HEK293 (cell line): ENCODE measurements around the gene RASSF8.

Experiments used
- GLI2 ChIP-seq: fragments of 450-650 bp; formaldehyde crosslinking; IDR thresholded peaks from 2 replicates; pipeline ENCODE4; 2017; ENCODE audit warnings: missing biosample characterization, missing genetic modification characterization, low read depth, borderline replicate concordance
- GLIS1 ChIP-seq: fragments of 450-650 bp; formaldehyde crosslinking; IDR thresholded peaks from 2 replicates; pipeline ENCODE4 v1.5.1; 2016; ENCODE audit warnings: missing biosample characterization, missing genetic modification characterization
- KLF10 ChIP-seq: fragments of 450-650 bp; IDR thresholded peaks from 2 replicates; pipeline ENCODE4 v1.5.1; 2018; ENCODE audit warnings: missing biosample characterization, mild to moderate bottlenecking, missing genetic modification characterization
- MZF1 ChIP-seq: fragments of 450-650 bp; formaldehyde crosslinking; IDR thresholded peaks from 2 replicates; pipeline ENCODE4 v1.5.1; 2017; ENCODE audit warnings: missing biosample characterization, missing genetic modification characterization, borderline replicate concordance
- OSR2 ChIP-seq: fragments of 450-650 bp; formaldehyde crosslinking; IDR thresholded peaks from 2 replicates; pipeline ENCODE4 v1.5.1; 2016; ENCODE audit warnings: missing biosample characterization, missing genetic modification characterization
- YY1 ChIP-seq: fragments of 450-650 bp; formaldehyde crosslinking; IDR thresholded peaks from 2 replicates; pipeline ENCODE4 v1.5.1; 2018; ENCODE audit warnings: missing biosample characterization, missing genetic modification characterization
- ZEB2 ChIP-seq: fragments of 450-650 bp; formaldehyde crosslinking; IDR thresholded peaks from 2 replicates; pipeline ENCODE4 v1.5.1; 2016; ENCODE audit warnings: missing biosample characterization, missing genetic modification characterization
- ZIC2 ChIP-seq: fragments of 450-650 bp; formaldehyde crosslinking; IDR thresholded peaks from 2 replicates; pipeline ENCODE4 v1.5.1; 2016; ENCODE audit warnings: missing biosample characterization, missing genetic modification characterization
- ZNF146 ChIP-seq: fragments of 450-650 bp; formaldehyde crosslinking; IDR thresholded peaks from 2 replicates; pipeline ENCODE4 v1.5.1; 2016; ENCODE audit warnings: missing biosample characterization, missing genetic modification characterization
- ZNF23 ChIP-seq: fragments of 450-650 bp; formaldehyde crosslinking; IDR thresholded peaks from 2 replicates; pipeline ENCODE4 v1.5.1; 2016; ENCODE audit warnings: missing biosample characterization, missing genetic modification characterization, borderline replicate concordance
- ZNF24 ChIP-seq: fragments of 450-650 bp; formaldehyde crosslinking; IDR thresholded peaks from 2 replicates; pipeline ENCODE4 v1.5.1; 2016; ENCODE audit warnings: missing biosample characterization, missing genetic modification characterization
- ZNF341 ChIP-seq: fragments of 450-650 bp; formaldehyde crosslinking; IDR thresholded peaks from 2 replicates; pipeline ENCODE4; 2016; ENCODE audit warnings: low read depth, missing biosample characterization, missing genetic modification characterization
- ZNF354C ChIP-seq: fragments of 450-650 bp; formaldehyde crosslinking; IDR thresholded peaks from 2 replicates; pipeline ENCODE4 v1.5.1; 2016; ENCODE audit warnings: missing biosample characterization, missing genetic modification characterization, low read depth, borderline replicate concordance
- ZNF571 ChIP-seq: fragments of 450-650 bp; formaldehyde crosslinking; IDR thresholded peaks from 2 replicates; pipeline ENCODE4 v1.5.0; 2017; ENCODE audit warnings: missing biosample characterization, missing genetic modification characterization
- ZNF629 ChIP-seq: fragments of 450-650 bp; formaldehyde crosslinking; IDR thresholded peaks from 2 replicates; pipeline ENCODE4 v1.5.1; 2017; ENCODE audit warnings: missing biosample characterization, missing genetic modification characterization
- TF ChIP-seq, protein P1 (sequence below): fragments of 450-650 bp; formaldehyde crosslinking; IDR thresholded peaks from 2 replicates; pipeline ENCODE4 v1.5.1; 2017; ENCODE audit warnings: missing biosample characterization, missing genetic modification characterization
- TF ChIP-seq, protein P2 (sequence below): fragments of 450-650 bp; formaldehyde crosslinking; IDR thresholded peaks from 2 replicates; pipeline ENCODE4 v1.5.1; 2016; ENCODE audit warnings: missing biosample characterization, missing genetic modification characterization
- TF ChIP-seq, protein P3 (sequence below): fragments of 450-650 bp; formaldehyde crosslinking; IDR thresholded peaks from 2 replicates; pipeline ENCODE4 v1.5.1; 2016; ENCODE audit warnings: missing biosample characterization, missing genetic modification characterization
- TF ChIP-seq, protein P4 (sequence below): fragments of 450-650 bp; IDR thresholded peaks from 2 replicates; pipeline ENCODE4 v1.5.1; 2018; ENCODE audit warnings: missing biosample characterization, mild to moderate bottlenecking, missing genetic modification characterization
- TF ChIP-seq, protein P5 (sequence below): fragments of 450-650 bp; formaldehyde crosslinking; IDR thresholded peaks from 2 replicates; pipeline ENCODE4 v1.5.1; 2016; ENCODE audit warnings: missing biosample characterization, missing genetic modification characterization
- TF ChIP-seq, protein P6 (sequence below): fragments of 450-650 bp; formaldehyde crosslinking; optimal IDR thresholded peaks from 2 replicates; pipeline ENCODE3; 2016; ENCODE audit warnings: missing biosample characterization, mild to moderate bottlenecking, missing genetic modification characterization
- TF ChIP-seq, protein P7 (sequence below): fragments of 450-650 bp; formaldehyde crosslinking; IDR thresholded peaks from 2 replicates; pipeline ENCODE4 v1.5.1; 2016; ENCODE audit warnings: missing biosample characterization, missing genetic modification characterization
- TF ChIP-seq, protein P8 (sequence below): fragments of 450-650 bp; formaldehyde crosslinking; IDR thresholded peaks from 2 replicates; pipeline ENCODE4 v1.5.1; 2017; ENCODE audit warnings: missing biosample characterization, missing genetic modification characterization
- TF ChIP-seq, protein P9 (sequence below): fragments of 450-650 bp; formaldehyde crosslinking; IDR thresholded peaks from 2 replicates; pipeline ENCODE4 v1.5.1; 2016; ENCODE audit warnings: missing biosample characterization, missing genetic modification characterization

RASSF8 gene

DNA sequence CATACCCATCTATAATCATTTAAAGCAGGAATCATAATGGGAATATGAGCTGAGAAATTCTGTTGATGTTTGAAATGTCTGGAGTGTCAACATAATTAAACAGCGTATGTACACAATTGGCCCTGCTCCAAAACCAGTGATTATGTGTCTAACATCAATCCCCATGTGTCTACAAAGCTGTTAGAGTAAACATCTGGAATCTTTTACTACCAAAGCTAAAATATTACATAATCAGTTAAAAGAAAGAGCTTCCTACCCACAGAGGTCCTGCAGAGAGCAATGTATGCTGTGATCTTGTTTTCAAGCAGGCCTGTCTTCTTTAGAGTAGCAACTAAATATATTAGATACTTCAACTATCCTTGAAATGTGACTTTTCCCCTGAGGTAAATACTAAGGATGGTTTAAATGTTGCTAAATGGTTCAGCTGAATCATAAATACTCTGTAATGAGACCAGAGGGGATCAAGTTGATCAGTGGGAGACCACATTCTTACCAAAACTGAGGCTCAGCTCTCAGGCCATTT is 74.3 kb downstream of the RASSF8 start (continued):
- TF ChIP-seq GLI2 (tag by site-specific recombination): peak; percentile 34; the same call in 1 of the 2 replicates
- TF ChIP-seq ZNF629: peak; percentile 72; the same call in 1 of the 2 replicates
- TF ChIP-seq ZNF146: peak; percentile 24; the same call in 1 of the 2 replicates
- no peak for TF ChIP-seq ZNF354C
- TF ChIP-seq, protein P1, sequence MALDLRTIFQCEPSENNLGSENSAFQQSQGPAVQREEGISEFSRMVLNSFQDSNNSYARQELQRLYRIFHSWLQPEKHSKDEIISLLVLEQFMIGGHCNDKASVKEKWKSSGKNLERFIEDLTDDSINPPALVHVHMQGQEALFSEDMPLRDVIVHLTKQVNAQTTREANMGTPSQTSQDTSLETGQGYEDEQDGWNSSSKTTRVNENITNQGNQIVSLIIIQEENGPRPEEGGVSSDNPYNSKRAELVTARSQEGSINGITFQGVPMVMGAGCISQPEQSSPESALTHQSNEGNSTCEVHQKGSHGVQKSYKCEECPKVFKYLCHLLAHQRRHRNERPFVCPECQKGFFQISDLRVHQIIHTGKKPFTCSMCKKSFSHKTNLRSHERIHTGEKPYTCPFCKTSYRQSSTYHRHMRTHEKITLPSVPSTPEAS (tag by site-specific recombination): no peak
- TF ChIP-seq, protein P2, sequence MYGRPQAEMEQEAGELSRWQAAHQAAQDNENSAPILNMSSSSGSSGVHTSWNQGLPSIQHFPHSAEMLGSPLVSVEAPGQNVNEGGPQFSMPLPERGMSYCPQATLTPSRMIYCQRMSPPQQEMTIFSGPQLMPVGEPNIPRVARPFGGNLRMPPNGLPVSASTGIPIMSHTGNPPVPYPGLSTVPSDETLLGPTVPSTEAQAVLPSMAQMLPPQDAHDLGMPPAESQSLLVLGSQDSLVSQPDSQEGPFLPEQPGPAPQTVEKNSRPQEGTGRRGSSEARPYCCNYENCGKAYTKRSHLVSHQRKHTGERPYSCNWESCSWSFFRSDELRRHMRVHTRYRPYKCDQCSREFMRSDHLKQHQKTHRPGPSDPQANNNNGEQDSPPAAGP (tag by site-specific recombination): no peak
- TF ChIP-seq, protein P3, sequence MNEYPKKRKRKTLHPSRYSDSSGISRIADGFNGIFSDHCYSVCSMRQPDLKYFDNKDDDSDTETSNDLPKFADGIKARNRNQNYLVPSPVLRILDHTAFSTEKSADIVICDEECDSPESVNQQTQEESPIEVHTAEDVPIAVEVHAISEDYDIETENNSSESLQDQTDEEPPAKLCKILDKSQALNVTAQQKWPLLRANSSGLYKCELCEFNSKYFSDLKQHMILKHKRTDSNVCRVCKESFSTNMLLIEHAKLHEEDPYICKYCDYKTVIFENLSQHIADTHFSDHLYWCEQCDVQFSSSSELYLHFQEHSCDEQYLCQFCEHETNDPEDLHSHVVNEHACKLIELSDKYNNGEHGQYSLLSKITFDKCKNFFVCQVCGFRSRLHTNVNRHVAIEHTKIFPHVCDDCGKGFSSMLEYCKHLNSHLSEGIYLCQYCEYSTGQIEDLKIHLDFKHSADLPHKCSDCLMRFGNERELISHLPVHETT (tag by site-specific recombination): peak; percentile 44; the same call in 1 of the 2 replicates
- TF ChIP-seq ZNF571 (tag by site-specific recombination): no peak
- peak; percentile 66 for TF ChIP-seq KLF10
- TF ChIP-seq OSR2 (tag by site-specific recombination): peak; percentile 82
- peak; percentile 53; the same call in 1 of the 2 replicates for TF ChIP-seq YY1
- TF ChIP-seq ZEB2: peak; percentile 90
- TF ChIP-seq ZNF341 (tag by site-specific recombination): 0 out of 2 replicates have a peak, but pooled peaks have one; percentile 21
- TF ChIP-seq ZNF23 (tag by site-specific recombination): no peak
- peak; percentile 67; the same call in 1 of the 2 replicates for TF ChIP-seq MZF1 (tag by site-specific recombination)
- 0 out of 2 replicates have a peak, but pooled peaks have one; percentile 29 for TF ChIP-seq ZIC2 (tag by site-specific recombination)
- TF ChIP-seq ZNF24: 0 out of 2 replicates have a peak, but pooled peaks have one; percentile 34
- TF ChIP-seq, protein P4, sequence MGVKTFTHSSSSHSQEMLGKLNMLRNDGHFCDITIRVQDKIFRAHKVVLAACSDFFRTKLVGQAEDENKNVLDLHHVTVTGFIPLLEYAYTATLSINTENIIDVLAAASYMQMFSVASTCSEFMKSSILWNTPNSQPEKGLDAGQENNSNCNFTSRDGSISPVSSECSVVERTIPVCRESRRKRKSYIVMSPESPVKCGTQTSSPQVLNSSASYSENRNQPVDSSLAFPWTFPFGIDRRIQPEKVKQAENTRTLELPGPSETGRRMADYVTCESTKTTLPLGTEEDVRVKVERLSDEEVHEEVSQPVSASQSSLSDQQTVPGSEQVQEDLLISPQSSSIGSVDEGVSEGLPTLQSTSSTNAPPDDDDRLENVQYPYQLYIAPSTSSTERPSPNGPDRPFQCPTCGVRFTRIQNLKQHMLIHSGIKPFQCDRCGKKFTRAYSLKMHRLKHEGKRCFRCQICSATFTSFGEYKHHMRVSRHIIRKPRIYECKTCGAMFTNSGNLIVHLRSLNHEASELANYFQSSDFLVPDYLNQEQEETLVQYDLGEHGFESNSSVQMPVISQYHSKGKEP (tag by site-specific recombination): peak; percentile 48; the same call in 1 of the 2 replicates
- peak; percentile 48; the same call in 1 of the 2 replicates for TF ChIP-seq GLIS1
- TF ChIP-seq, protein P5, sequence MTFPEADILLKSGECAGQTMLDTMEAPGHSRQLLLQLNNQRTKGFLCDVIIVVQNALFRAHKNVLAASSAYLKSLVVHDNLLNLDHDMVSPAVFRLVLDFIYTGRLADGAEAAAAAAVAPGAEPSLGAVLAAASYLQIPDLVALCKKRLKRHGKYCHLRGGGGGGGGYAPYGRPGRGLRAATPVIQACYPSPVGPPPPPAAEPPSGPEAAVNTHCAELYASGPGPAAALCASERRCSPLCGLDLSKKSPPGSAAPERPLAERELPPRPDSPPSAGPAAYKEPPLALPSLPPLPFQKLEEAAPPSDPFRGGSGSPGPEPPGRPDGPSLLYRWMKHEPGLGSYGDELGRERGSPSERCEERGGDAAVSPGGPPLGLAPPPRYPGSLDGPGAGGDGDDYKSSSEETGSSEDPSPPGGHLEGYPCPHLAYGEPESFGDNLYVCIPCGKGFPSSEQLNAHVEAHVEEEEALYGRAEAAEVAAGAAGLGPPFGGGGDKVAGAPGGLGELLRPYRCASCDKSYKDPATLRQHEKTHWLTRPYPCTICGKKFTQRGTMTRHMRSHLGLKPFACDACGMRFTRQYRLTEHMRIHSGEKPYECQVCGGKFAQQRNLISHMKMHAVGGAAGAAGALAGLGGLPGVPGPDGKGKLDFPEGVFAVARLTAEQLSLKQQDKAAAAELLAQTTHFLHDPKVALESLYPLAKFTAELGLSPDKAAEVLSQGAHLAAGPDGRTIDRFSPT (tag by site-specific recombination): peak; percentile 62
- TF ChIP-seq, protein P6, sequence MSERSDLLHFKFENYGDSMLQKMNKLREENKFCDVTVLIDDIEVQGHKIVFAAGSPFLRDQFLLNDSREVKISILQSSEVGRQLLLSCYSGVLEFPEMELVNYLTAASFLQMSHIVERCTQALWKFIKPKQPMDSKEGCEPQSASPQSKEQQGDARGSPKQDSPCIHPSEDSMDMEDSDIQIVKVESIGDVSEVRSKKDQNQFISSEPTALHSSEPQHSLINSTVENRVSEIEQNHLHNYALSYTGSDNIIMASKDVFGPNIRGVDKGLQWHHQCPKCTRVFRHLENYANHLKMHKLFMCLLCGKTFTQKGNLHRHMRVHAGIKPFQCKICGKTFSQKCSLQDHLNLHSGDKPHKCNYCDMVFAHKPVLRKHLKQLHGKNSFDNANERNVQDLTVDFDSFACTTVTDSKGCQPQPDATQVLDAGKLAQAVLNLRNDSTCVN: no peak
- TF ChIP-seq, protein P7, sequence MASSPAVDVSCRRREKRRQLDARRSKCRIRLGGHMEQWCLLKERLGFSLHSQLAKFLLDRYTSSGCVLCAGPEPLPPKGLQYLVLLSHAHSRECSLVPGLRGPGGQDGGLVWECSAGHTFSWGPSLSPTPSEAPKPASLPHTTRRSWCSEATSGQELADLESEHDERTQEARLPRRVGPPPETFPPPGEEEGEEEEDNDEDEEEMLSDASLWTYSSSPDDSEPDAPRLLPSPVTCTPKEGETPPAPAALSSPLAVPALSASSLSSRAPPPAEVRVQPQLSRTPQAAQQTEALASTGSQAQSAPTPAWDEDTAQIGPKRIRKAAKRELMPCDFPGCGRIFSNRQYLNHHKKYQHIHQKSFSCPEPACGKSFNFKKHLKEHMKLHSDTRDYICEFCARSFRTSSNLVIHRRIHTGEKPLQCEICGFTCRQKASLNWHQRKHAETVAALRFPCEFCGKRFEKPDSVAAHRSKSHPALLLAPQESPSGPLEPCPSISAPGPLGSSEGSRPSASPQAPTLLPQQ (tag by site-specific recombination): peak; percentile 47; the same call in 1 of the 2 replicates
- TF ChIP-seq, protein P8, sequence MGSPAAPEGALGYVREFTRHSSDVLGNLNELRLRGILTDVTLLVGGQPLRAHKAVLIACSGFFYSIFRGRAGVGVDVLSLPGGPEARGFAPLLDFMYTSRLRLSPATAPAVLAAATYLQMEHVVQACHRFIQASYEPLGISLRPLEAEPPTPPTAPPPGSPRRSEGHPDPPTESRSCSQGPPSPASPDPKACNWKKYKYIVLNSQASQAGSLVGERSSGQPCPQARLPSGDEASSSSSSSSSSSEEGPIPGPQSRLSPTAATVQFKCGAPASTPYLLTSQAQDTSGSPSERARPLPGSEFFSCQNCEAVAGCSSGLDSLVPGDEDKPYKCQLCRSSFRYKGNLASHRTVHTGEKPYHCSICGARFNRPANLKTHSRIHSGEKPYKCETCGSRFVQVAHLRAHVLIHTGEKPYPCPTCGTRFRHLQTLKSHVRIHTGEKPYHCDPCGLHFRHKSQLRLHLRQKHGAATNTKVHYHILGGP: 0 out of 2 replicates have a peak, but pooled peaks have one; percentile 36
- TF ChIP-seq, protein P9, sequence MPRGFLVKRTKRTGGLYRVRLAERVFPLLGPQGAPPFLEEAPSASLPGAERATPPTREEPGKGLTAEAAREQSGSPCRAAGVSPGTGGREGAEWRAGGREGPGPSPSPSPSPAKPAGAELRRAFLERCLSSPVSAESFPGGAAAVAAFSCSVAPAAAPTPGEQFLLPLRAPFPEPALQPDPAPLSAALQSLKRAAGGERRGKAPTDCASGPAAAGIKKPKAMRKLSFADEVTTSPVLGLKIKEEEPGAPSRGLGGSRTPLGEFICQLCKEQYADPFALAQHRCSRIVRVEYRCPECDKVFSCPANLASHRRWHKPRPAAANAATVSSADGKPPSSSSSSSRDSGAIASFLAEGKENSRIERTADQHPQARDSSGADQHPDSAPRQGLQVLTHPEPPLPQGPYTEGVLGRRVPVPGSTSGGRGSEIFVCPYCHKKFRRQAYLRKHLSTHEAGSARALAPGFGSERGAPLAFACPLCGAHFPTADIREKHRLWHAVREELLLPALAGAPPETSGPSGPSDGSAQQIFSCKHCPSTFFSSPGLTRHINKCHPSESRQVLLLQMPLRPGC: 0 out of 2 replicates have a peak, but pooled peaks have one; percentile 51
